Stimulated activated naive B cell treated with anti-CD40 and anti-IgM and Interleukin-4, amounts not matched to agents 10 μg/mL and 1 μg/mL and 100 μg/mL, for 72 hours (primary cell): ENCODE data around the gene NSMCE1.

Experiments used
- ATAC-seq, 2 donors: fragments of 150-1000 bp; cut with Tn5 transposase; replicated peaks; 2 replicates each; pipeline ENCODE4 v1.10.0; 2021; ENCODE audit warnings: moderate library complexity in 1 of 2
- DNase-seq: peaks from one replicate; pipeline ENCODE4 v3.0.0; 2021
- H3K27ac Mint-ChIP-seq: one replicate; pipeline ENCODE4 v1.8.0; 2022; ENCODE audit warnings: mild to moderate bottlenecking, mixed read lengths
- H3K27me3 Mint-ChIP-seq, 2 donors: one replicate each; pipeline ENCODE4 v1.8.0; 2022; ENCODE audit warnings: mixed read lengths in 2 of 2
- H3K36me3 Mint-ChIP-seq, 2 donors: one replicate each; pipeline ENCODE4 v1.8.0; 2022; ENCODE audit warnings: mixed read lengths in 2 of 2, mild to moderate bottlenecking in 1 of 2
- H3K4me1 Mint-ChIP-seq, 2 donors: one replicate each; pipeline ENCODE4 v1.8.0; 2022; ENCODE audit warnings: mixed read lengths in 2 of 2, mild to moderate bottlenecking in 1 of 2
- H3K4me3 Mint-ChIP-seq, 2 donors: one replicate each; pipeline ENCODE4 v1.8.0; 2022; ENCODE audit warnings: mild to moderate bottlenecking in 2 of 2, mixed read lengths in 2 of 2, moderate library complexity in 1 of 2
- H3K9me3 Mint-ChIP-seq, 2 donors: one replicate each; pipeline ENCODE4 v1.8.0; 2022; ENCODE audit warnings: mixed read lengths in 2 of 2, mild to moderate bottlenecking in 1 of 2

NSMCE1 gene

GRCh38 chr16:27223226-27223610 lies 45.4 kb downstream of the NSMCE1 start:
- Mint-ChIP-seq H3K36me3 (peaks cover 57 to 73% of the 10 kb centered on the region in 2 donors), H3K9me3 (no peaks in the 10 kb centered on the region), H3K4me3 (no peak overlapping the region), H3K27ac (peak overlapping the region; percentile 47), H3K4me1 (peaks cover 28 to 51% of the 10 kb centered on the region in 2 donors), H3K27me3 (no peaks in the 10 kb centered on the region)
- ATAC-seq (no peak), DNase-seq (no peak)

- no peak for DNase-seq
- Mint-ChIP-seq H3K9me3 (no peaks in the 10 kb centered on the region), H3K36me3 (peaks cover 52 to 68% of the 10 kb centered on the region in 2 donors), H3K4me1 (peaks cover 26 to 45% of the 10 kb centered on the region in 2 donors), H3K27ac (no peak overlapping the region), H3K27me3 (no peaks in the 10 kb centered on the region), H3K4me3 (no peak overlapping the region)
- peak in 1 of 2 donors; percentile 23 for ATAC-seq
These were observed 46.0 kb downstream of the NSMCE1 start for GRCh38 chr16:27222249-27223225.

- ATAC-seq = no peak
- DNase-seq = no peak
- H3K4me3 Mint-ChIP-seq = no peak overlapping the region
- H3K27me3 Mint-ChIP-seq = no peaks in the 10 kb centered on the region
- peaks cover 46 to 62% of the 10 kb centered on the region in 2 donors for H3K36me3 Mint-ChIP-seq
- H3K4me1 Mint-ChIP-seq = peaks cover 21 to 37% of the 10 kb centered on the region in 2 donors
- H3K27ac Mint-ChIP-seq = no peak overlapping the region
- H3K9me3 Mint-ChIP-seq = no peaks in the 10 kb centered on the region
These were observed 46.9 kb downstream of the NSMCE1 start for GRCh38 chr16:27221576-27222248.

- H3K27ac Mint-ChIP-seq = peak overlapping the region; percentile 79
- H3K4me3 Mint-ChIP-seq = no peak overlapping the region
- H3K36me3 Mint-ChIP-seq = peaks cover 44 to 62% of the 10 kb centered on the region in 2 donors
- H3K27me3 Mint-ChIP-seq = no peaks in the 10 kb centered on the region
- ATAC-seq (no peak), DNase-seq (no peak)
- H3K9me3 Mint-ChIP-seq = no peaks in the 10 kb centered on the region
- peaks cover 16 to 30% of the 10 kb centered on the region in 2 donors for H3K4me1 Mint-ChIP-seq
These were observed 47.6 kb downstream of the NSMCE1 start for GRCh38 chr16:27220991-27221390.

- H3K9me3 Mint-ChIP-seq = no peaks in the 10 kb centered on the region
- ATAC-seq = no peak
- peak overlapping the region; percentile 20 for H3K27ac Mint-ChIP-seq
These were observed 48.0 kb downstream of the NSMCE1 start for GRCh38 chr16:27220527-27220926.

GRCh38 chr16:27220120-27220519 lies 48.5 kb downstream of the NSMCE1 start:
- Mint-ChIP-seq H3K36me3 (peaks cover 45 to 59% of the 10 kb centered on the region in 2 donors), H3K4me1 (peaks cover 12 to 23% of the 10 kb centered on the region in 2 donors), H3K27me3 (no peaks in the 10 kb centered on the region)

More at GRCh38 chr16:27220527-27220926, 48.0 kb downstream of the NSMCE1 start:
- DNase-seq = no peak
- no peaks in the 10 kb centered on the region for H3K27me3 Mint-ChIP-seq
- peaks cover 45 to 62% of the 10 kb centered on the region in 2 donors for H3K36me3 Mint-ChIP-seq
- peaks cover 12 to 26% of the 10 kb centered on the region in 2 donors for H3K4me1 Mint-ChIP-seq
- no peak overlapping the region for H3K4me3 Mint-ChIP-seq

GRCh38 chr16:27219161-27219560 lies 49.4 kb downstream of the NSMCE1 start:
- no peaks in the 10 kb centered on the region for H3K27me3 Mint-ChIP-seq
- no peak overlapping the region for H3K27ac Mint-ChIP-seq
- peaks cover 12 to 21% of the 10 kb centered on the region in 2 donors for H3K4me1 Mint-ChIP-seq
- H3K9me3 Mint-ChIP-seq = no peaks in the 10 kb centered on the region
- H3K36me3 Mint-ChIP-seq = peaks cover 45 to 59% of the 10 kb centered on the region in 2 donors
- DNase-seq (no peak), ATAC-seq (no peak)
- no peak overlapping the region for H3K4me3 Mint-ChIP-seq

More at GRCh38 chr16:27220120-27220519, 48.5 kb downstream of the NSMCE1 start:
- DNase-seq (no peak), ATAC-seq (no peak)
- H3K4me3 Mint-ChIP-seq = no peak overlapping the region
- H3K9me3 Mint-ChIP-seq = no peaks in the 10 kb centered on the region
- H3K27ac Mint-ChIP-seq = no peak overlapping the region

GRCh38 chr16:27218756-27219155 lies 49.8 kb downstream of the NSMCE1 start:
- DNase-seq = no peak
- Mint-ChIP-seq H3K27ac (no peak overlapping the region), H3K4me1 (peaks cover 10 to 17% of the 10 kb centered on the region in 2 donors), H3K36me3 (peaks cover 44 to 59% of the 10 kb centered on the region in 2 donors), H3K4me3 (no peak overlapping the region), H3K9me3 (no peaks in the 10 kb centered on the region), H3K27me3 (no peaks in the 10 kb centered on the region)
- ATAC-seq = no peak

GRCh38 chr16:27217256-27217655 lies 51.3 kb downstream of the NSMCE1 start:
- no peak for ATAC-seq
- DNase-seq = no peak
- H3K4me1 Mint-ChIP-seq = peaks cover 5 to 6% of the 10 kb centered on the region in 2 donors

GRCh38 chr16:27216297-27216885 lies 52.2 kb downstream of the NSMCE1 start:
- no peak overlapping the region for H3K27ac Mint-ChIP-seq
- H3K4me3 Mint-ChIP-seq = no peak overlapping the region
- DNase-seq = no peak
- ATAC-seq = no peak
- H3K9me3 Mint-ChIP-seq = no peaks in the 10 kb centered on the region
- H3K4me1 Mint-ChIP-seq = peaks cover 0 to 1% of the 10 kb centered on the region in 2 donors
- H3K27me3 Mint-ChIP-seq = no peaks in the 10 kb centered on the region
- H3K36me3 Mint-ChIP-seq = peaks cover 34 to 57% of the 10 kb centered on the region in 2 donors

More at GRCh38 chr16:27217256-27217655, 51.3 kb downstream of the NSMCE1 start:
- H3K27ac Mint-ChIP-seq = no peak overlapping the region
- no peaks in the 10 kb centered on the region for H3K9me3 Mint-ChIP-seq
- H3K36me3 Mint-ChIP-seq = peaks cover 37 to 62% of the 10 kb centered on the region in 2 donors
- H3K27me3 Mint-ChIP-seq = no peaks in the 10 kb centered on the region
- H3K4me3 Mint-ChIP-seq = no peak overlapping the region

GRCh38 chr16:27215660-27216059 lies 52.9 kb downstream of the NSMCE1 start:
- DNase-seq = no peak
- H3K9me3 Mint-ChIP-seq = no peaks in the 10 kb centered on the region
- no peak overlapping the region for H3K4me3 Mint-ChIP-seq
- no peaks in the 10 kb centered on the region for H3K27me3 Mint-ChIP-seq
- peaks cover 33 to 55% of the 10 kb centered on the region in 2 donors for H3K36me3 Mint-ChIP-seq
- no peak for ATAC-seq
- H3K27ac Mint-ChIP-seq = no peak overlapping the region
- H3K4me1 Mint-ChIP-seq = peaks cover 0 to 1% of the 10 kb centered on the region in 2 donors

- no peaks in the 10 kb centered on the region for H3K27me3 Mint-ChIP-seq
- peaks cover 0 to 1% of the 10 kb centered on the region in 2 donors for H3K4me1 Mint-ChIP-seq
- H3K4me3 Mint-ChIP-seq = no peak overlapping the region
- H3K9me3 Mint-ChIP-seq = no peaks in the 10 kb centered on the region
- no peak for DNase-seq
- H3K27ac Mint-ChIP-seq = no peak overlapping the region
- no peak for ATAC-seq
- peaks cover 26 to 55% of the 10 kb centered on the region in 2 donors for H3K36me3 Mint-ChIP-seq
These were observed 54.2 kb downstream of the NSMCE1 start for GRCh38 chr16:27214084-27214961.

- Mint-ChIP-seq H3K36me3 (peaks cover 19 to 42% of the 10 kb centered on the region in 2 donors), H3K27ac (no peak overlapping the region), H3K4me3 (no peak overlapping the region), H3K9me3 (no peaks in the 10 kb centered on the region), H3K27me3 (no peaks in the 10 kb centered on the region), H3K4me1 (peaks cover 3 to 6% of the 10 kb centered on the region in 2 donors)
- DNase-seq (no peak), ATAC-seq (no peak)
These were observed 57.5 kb downstream of the NSMCE1 start for GRCh38 chr16:27211026-27211425.
